ENCODE data around the gene UGT1A8.

GRCh38 chr2:233650981-233651380 lies 33.5 kb downstream of the UGT1A8 start:
- TF ChIP-seq CTCF (IDR thresholded peaks at IDR 0.05; ENCODE audit: poor library complexity) (no peak), EZH2 (IDR thresholded peaks at IDR 0.05; ENCODE audit: borderline replicate concordance) (no peak), EZH2phosphoT487 (IDR thresholded peaks at IDR 0.05; ENCODE audit: low read depth, severe bottlenecking, unreplicated experiment) (no peak)

Data from hepatocyte (in vitro differentiated cells).